ENCODE data around the gene ADGRD2.

The ADGRD2 gene

GRCh38 chr9:124522121-124523098 is 72.2 kb downstream of the ADGRD2 start:
- no CpG with 5 or more reads among the region's 7 CpGs for WGBS (ENCODE audit: extremely low coverage, insufficient coverage, low lambda C conversion rate)
- peak; percentile 83 for DNase-seq
- H3K36me3 ChIP-seq (ENCODE audit: control insufficient read depth, insufficient read depth, low read length): peaks cover 8% of the 10 kb centered on the region
- H2BK120ac ChIP-seq (ENCODE audit: low read depth, low read length): no peak overlapping the region
- no peaks in the 10 kb centered on the region for H3K4me1 ChIP-seq (ENCODE audit: control insufficient read depth, low read depth, low read length)
- no peak overlapping the region for H3K4ac ChIP-seq (ENCODE audit: low read depth, low read length)
- no peak overlapping the region for H3K27ac ChIP-seq (ENCODE audit: low read depth, low read length)
- H3K4me3 ChIP-seq (ENCODE audit: low read length): no peak overlapping the region
- no peaks in the 10 kb centered on the region for H3K27me3 ChIP-seq (ENCODE audit: insufficient read depth, low read length, poor library complexity)
- H2BK15ac ChIP-seq (replicated peaks; ENCODE audit: low read depth): no peak overlapping the region
- H3K56ac ChIP-seq (ENCODE audit: low read length): no peak overlapping the region
- no peak overlapping the region for H3K9ac ChIP-seq (ENCODE audit: low read length)
- no peaks in the 10 kb centered on the region for H3K79me2 ChIP-seq (ENCODE audit: control insufficient read depth, insufficient read depth, low read length)
- no peak overlapping the region for H3K23ac ChIP-seq (ENCODE audit: low read length)
- no peaks in the 10 kb centered on the region for H3K79me1 ChIP-seq (ENCODE audit: low read length)
- no peak overlapping the region for H4K5ac ChIP-seq (ENCODE audit: low read length)
- H2BK5ac ChIP-seq (ENCODE audit: low read length): no peak overlapping the region
- H3K18ac ChIP-seq (ENCODE audit: low read length): no peak overlapping the region
- no peak overlapping the region for H2AK5ac ChIP-seq (ENCODE audit: low read length)
- H3K4me2 ChIP-seq (ENCODE audit: low read length): no peak overlapping the region
- no peak overlapping the region for H4K8ac ChIP-seq (ENCODE audit: low read depth, low read length)

GRCh38 chr9:124526174-124526573 is 75.9 kb downstream of the ADGRD2 start:
- Histone ChIP-seq H4K8ac (ENCODE audit: low read depth, low read length) (no peak overlapping the region), H3K23ac (ENCODE audit: low read length) (no peak overlapping the region), H3K4me1 (ENCODE audit: control insufficient read depth, low read depth, low read length) (no peaks in the 10 kb centered on the region), H2BK15ac (replicated peaks; ENCODE audit: low read depth) (no peak overlapping the region), H3K79me2 (ENCODE audit: control insufficient read depth, insufficient read depth, low read length) (no peaks in the 10 kb centered on the region), H3K56ac (ENCODE audit: low read length) (no peak overlapping the region), H3K4me2 (ENCODE audit: low read length) (no peak overlapping the region), H4K5ac (ENCODE audit: low read length) (no peak overlapping the region), H3K36me3 (ENCODE audit: control insufficient read depth, insufficient read depth, low read length) (peaks cover 4% of the 10 kb centered on the region), H2AK5ac (ENCODE audit: low read length) (no peak overlapping the region), H3K18ac (ENCODE audit: low read length) (no peak overlapping the region), H3K4ac (ENCODE audit: low read depth, low read length) (no peak overlapping the region), H3K4me3 (ENCODE audit: low read length) (no peak overlapping the region), H3K27ac (ENCODE audit: low read depth, low read length) (no peak overlapping the region), H3K79me1 (ENCODE audit: low read length) (no peaks in the 10 kb centered on the region), H3K9ac (ENCODE audit: low read length) (no peak overlapping the region), H3K27me3 (ENCODE audit: insufficient read depth, low read length, poor library complexity) (no peaks in the 10 kb centered on the region), H2BK5ac (ENCODE audit: low read length) (no peak overlapping the region), H2BK120ac (ENCODE audit: low read depth, low read length) (no peak overlapping the region)
- no CpG with 5 or more reads among the region's 2 CpGs for WGBS (ENCODE audit: extremely low coverage, insufficient coverage, low lambda C conversion rate)
- DNase-seq: no peak

GRCh38 chr9:124527781-124528180 is 77.5 kb downstream of the ADGRD2 start:
- DNase-seq: no peak
- Histone ChIP-seq H4K5ac (ENCODE audit: low read length) (no peak overlapping the region), H2BK5ac (ENCODE audit: low read length) (no peak overlapping the region), H2AK5ac (ENCODE audit: low read length) (no peak overlapping the region), H3K79me2 (ENCODE audit: control insufficient read depth, insufficient read depth, low read length) (no peaks in the 10 kb centered on the region), H3K27ac (ENCODE audit: low read depth, low read length) (no peak overlapping the region), H3K79me1 (ENCODE audit: low read length) (no peaks in the 10 kb centered on the region), H3K56ac (ENCODE audit: low read length) (no peak overlapping the region), H3K27me3 (ENCODE audit: insufficient read depth, low read length, poor library complexity) (no peaks in the 10 kb centered on the region), H4K8ac (ENCODE audit: low read depth, low read length) (no peak overlapping the region), H2BK120ac (ENCODE audit: low read depth, low read length) (no peak overlapping the region), H3K4ac (ENCODE audit: low read depth, low read length) (no peak overlapping the region), H3K4me2 (ENCODE audit: low read length) (no peak overlapping the region), H3K9ac (ENCODE audit: low read length) (no peak overlapping the region), H3K36me3 (ENCODE audit: control insufficient read depth, insufficient read depth, low read length) (peaks cover 4% of the 10 kb centered on the region), H2BK15ac (replicated peaks; ENCODE audit: low read depth) (no peak overlapping the region), H3K4me1 (ENCODE audit: control insufficient read depth, low read depth, low read length) (no peaks in the 10 kb centered on the region), H3K18ac (ENCODE audit: low read length) (no peak overlapping the region), H3K4me3 (ENCODE audit: low read length) (no peak overlapping the region), H3K23ac (ENCODE audit: low read length) (no peak overlapping the region)
- no CpG with 5 or more reads among the region's 3 CpGs for WGBS (ENCODE audit: extremely low coverage, insufficient coverage, low lambda C conversion rate)

All from mesendoderm (in vitro differentiated cells).